HCT116 (cell line): Measurements from ENCODE around the gene BLOC1S3. TPM values are rescaled to one million over a fixed set of nuclear protein-coding genes. Genes with fewer than 3 reads are reported as not detected.

Experiments used
- ATAC-seq: fragments of 200-7000 bp; cut with Tn5 transposase; 2 replicates; pipeline ENCODE4 v1.9.1; 2020; ENCODE audit warnings: mild to moderate bottlenecking, moderate library complexity
- BruUV-seq: library from RNA; stranded (reverse); fragments of 400-500 nt; replicated peaks from 2 replicates; lab custom pipeline; 2021; lab: Mats Ljungman, UMichigan
- CTCF ChIA-PET: fragments of 300-600 bp; sonication (Branson Sonifier 250); formaldehyde crosslinking; loops from one replicate; lab custom pipeline; 2021; ENCODE audit warnings: antibody characterized with exemption; lab: Charles Lee
- POLR2A ChIA-PET: fragments of 300-600, 350-600 bp; sonication (Branson Sonifier 250); formaldehyde crosslinking; loops from one replicate; lab custom pipeline; 2021; ENCODE audit warnings: antibody characterized with exemption; lab: Charles Lee
- RAD21 ChIA-PET, 2 experiments: fragments of 300-600 bp; sonication (Branson Sonifier 250); formaldehyde crosslinking; loops; one replicate each; lab custom pipeline; 2023; ENCODE audit warnings: low total read pairs in 2 of 2; ENCODE audit not compliant: uncharacterized antibody in 2 of 2, unreplicated experiment in 2 of 2, low non-redundant PET in 1 of 2; lab: Charles Lee
- DNase-seq: peaks from one replicate; pipeline ENCODE4 v3.0.0-alpha.2; 2010; ENCODE audit warnings: low read depth, low spot score
- H2AFZ ChIP-seq: fragments of 200-600 bp; shearing (Covaris generic), sonication (generic); 2 replicates; pipeline ENCODE4 v1.6.1; 2017; ENCODE audit warnings: low read depth, mixed run types, mixed read lengths, antibody characterized with exemption, low read length; ENCODE audit not compliant: poor library complexity, severe bottlenecking
- H3K27ac ChIP-seq: 2 replicates; pipeline ENCODE4 v1.5.1; 2012; ENCODE audit warnings: low read depth, low read length
- H3K27me3 ChIP-seq: fragments of 200-600 bp; sonication (generic); 2 replicates; pipeline ENCODE4 v1.6.1; 2016; ENCODE audit warnings: mixed run types, low read length, mixed read lengths; ENCODE audit not compliant: insufficient read depth
- H3K36me3 ChIP-seq, 2 experiments: fragments of 200-500 bp in 1 of 2; fragments of 200-600 bp in 1 of 2; sonication (Bioruptor generic) in 1 of 2; sonication (generic) in 1 of 2; 2 replicates each; pipeline versions ENCODE4 v1.5.1 to v1.6.1; 2014 to 2016; ENCODE audit warnings: low read length in 2 of 2, inconsistent platforms in 1 of 2, mixed read lengths in 1 of 2, mixed run types in 1 of 2; ENCODE audit not compliant: insufficient read depth in 2 of 2, control insufficient read depth in 1 of 2
- H3K4me1 ChIP-seq, 2 experiments: fragments of 200-600 bp in 1 of 2; sonication (generic) in 1 of 2; 2 replicates each; pipeline versions ENCODE4 v1.5.1 to v1.6.1; 2012 to 2017; ENCODE audit warnings: low read length in 2 of 2, inconsistent platforms in 1 of 2, mild to moderate bottlenecking in 1 of 2, mixed read lengths in 1 of 2, mixed run types in 1 of 2, moderate library complexity in 1 of 2; ENCODE audit not compliant: insufficient read depth in 2 of 2, control insufficient read depth in 1 of 2
- H3K4me2 ChIP-seq: fragments of 200-600 bp; sonication (generic); 2 replicates; pipeline ENCODE4 v1.6.1; 2017; ENCODE audit warnings: mixed run types, low read length, mixed read lengths
- H3K4me3 ChIP-seq, 2 experiments: fragments of 200-600 bp in 1 of 2; sonication (generic) in 1 of 2; replicated peaks in 1 of 2; 2 replicates each; pipeline ENCODE4 v1.5.1; 2011 to 2016; ENCODE audit warnings: low read length in 2 of 2, control low read depth in 1 of 2, low read depth in 1 of 2, mild to moderate bottlenecking in 1 of 2, mixed read lengths in 1 of 2, mixed run types in 1 of 2
- H3K79me2 ChIP-seq: fragments of 200-600 bp; sonication (generic); 2 replicates; pipeline ENCODE4 v1.6.1; 2017; ENCODE audit warnings: mild to moderate bottlenecking, mixed run types, low read length, moderate library complexity, mixed read lengths; ENCODE audit not compliant: insufficient read depth
- H3K9ac ChIP-seq: fragments of 200-600 bp; sonication (generic); 2 replicates; pipeline ENCODE4 v1.6.1; 2016; ENCODE audit warnings: low read length, mixed read lengths
- H3K9me2 ChIP-seq: fragments of 200-600 bp; sonication (generic), shearing (Covaris generic); 2 replicates; pipeline ENCODE4 v1.6.1; 2017; ENCODE audit warnings: mixed run types, mild to moderate bottlenecking, moderate library complexity; ENCODE audit not compliant: insufficient read depth
- H3K9me3 ChIP-seq, 2 experiments: fragments of 200-500 bp in 1 of 2; fragments of 200-600 bp in 1 of 2; sonication (Bioruptor generic) in 1 of 2; sonication (generic) in 1 of 2; 2 replicates each; pipeline ENCODE4 v1.6.1; 2014 to 2017; ENCODE audit warnings: low read length in 2 of 2, mixed read lengths in 2 of 2, inconsistent platforms in 1 of 2, low read depth in 1 of 2, mild to moderate bottlenecking in 1 of 2, mixed run types in 1 of 2, moderate library complexity in 1 of 2; ENCODE audit not compliant: control insufficient read depth in 1 of 2, insufficient read depth in 1 of 2
- H4K20me1 ChIP-seq: fragments of 200-600 bp; sonication (generic), shearing (Covaris generic); 2 replicates; pipeline ENCODE4 v1.6.1; 2017; ENCODE audit warnings: mixed run types, mild to moderate bottlenecking, moderate library complexity; ENCODE audit not compliant: insufficient read depth
- CBX3 ChIP-seq: IDR thresholded peaks from 2 replicates; pipeline ENCODE4 v1.6.1; 2012; ENCODE audit warnings: low read depth
- CEBPB ChIP-seq: IDR thresholded peaks from 2 replicates; pipeline ENCODE4 v1.6.1; 2012; ENCODE audit warnings: low read depth
- EGR1 ChIP-seq: IDR thresholded peaks from 2 replicates; pipeline ENCODE4 v1.6.1; 2012; ENCODE audit warnings: low read depth
- ELF1 ChIP-seq: IDR thresholded peaks from 2 replicates; pipeline ENCODE4 v1.6.1; 2012; ENCODE audit warnings: low read depth, borderline replicate concordance
- EZH2 ChIP-seq: fragments of 200-600 bp; sonication (generic); IDR thresholded peaks from 2 replicates; pipeline ENCODE4 v1.6.1; 2017; ENCODE audit warnings: antibody characterized with exemption, mixed run types
- EZH2phosphoT487 ChIP-seq: fragments of 200-600 bp; IDR thresholded peaks from 2 replicates; pipeline ENCODE4 v1.6.1; 2018; ENCODE audit warnings: antibody characterized with exemption, borderline replicate concordance
- FOSL1 ChIP-seq: IDR thresholded peaks from 2 replicates; pipeline ENCODE4 v1.6.1; 2012; ENCODE audit warnings: low read depth
- POLR2A ChIP-seq: IDR thresholded peaks from 2 replicates; pipeline ENCODE4 v1.7.0; 2011; ENCODE audit warnings: borderline replicate concordance; ENCODE audit not compliant: insufficient read depth, insufficient read length; ENCODE audit errors: extremely low read depth
- RAD21 ChIP-seq: IDR thresholded peaks from 2 replicates; pipeline ENCODE4 v1.6.1; 2012; ENCODE audit warnings: low read depth, mild to moderate bottlenecking
- SIN3A ChIP-seq: IDR thresholded peaks from 2 replicates; pipeline ENCODE4 v1.6.1; 2012; ENCODE audit warnings: low read depth
- SP1 ChIP-seq: IDR thresholded peaks from 2 replicates; pipeline ENCODE4 v1.6.1; 2012; ENCODE audit warnings: low read depth
- SRF ChIP-seq: IDR thresholded peaks from 2 replicates; pipeline ENCODE4 v1.6.1; 2012; ENCODE audit warnings: low read depth
- TCF7L2 ChIP-seq: IDR thresholded peaks from 2 replicates; pipeline ENCODE4 v1.7.0; 2011; ENCODE audit warnings: borderline replicate concordance, inconsistent platforms; ENCODE audit not compliant: insufficient read depth, insufficient read length; ENCODE audit errors: extremely low read depth
- ZFX ChIP-seq: fragments of 450-650 bp; IDR thresholded peaks from 2 replicates; pipeline ENCODE4 v1.6.1; 2017
- ZNF274 ChIP-seq: fragments of 200-500 bp; sonication (Bioruptor generic); IDR thresholded peaks from 2 replicates; pipeline ENCODE4 v1.6.1; 2014; ENCODE audit warnings: mild to moderate bottlenecking, low read depth, low read length, inconsistent platforms
- intact Hi-C: fragments of 100-400 bp; cut with micrococcal nuclease; formaldehyde crosslinking; loops from 2 replicates; pipeline ENCODE4 v1.10.0; 2022
- total RNA-seq: library from RNA; stranded (reverse); gene quantifications from one replicate; pipeline ENCODE4 v1.2.1, GENCODE V29; 2021; ENCODE audit not compliant: unreplicated experiment
- TF ChIP-seq, protein P1 (sequence below): IDR thresholded peaks from 2 replicates; pipeline ENCODE4 v1.6.1; 2012; ENCODE audit warnings: low read depth
- TF ChIP-seq, protein P2 (sequence below): IDR thresholded peaks from 2 replicates; pipeline ENCODE4 v1.6.1; 2012
- TF ChIP-seq, protein P3 (sequence below), 3 experiments: fragments of 200-600 bp in 1 of 3; sonication (generic) in 1 of 3; IDR thresholded peaks in 2 of 3; conservative IDR thresholded peaks in 1 of 3; 2 replicates each; pipeline ENCODE4 v1.5.1; 2012 to 2017; ENCODE audit warnings: low read depth in 2 of 3, low read length in 2 of 3, antibody characterized with exemption in 1 of 3, borderline replicate concordance in 1 of 3, control low read depth in 1 of 3, mild to moderate bottlenecking in 1 of 3, mixed read lengths in 1 of 3, mixed run types in 1 of 3, moderate library complexity in 1 of 3; ENCODE audit not compliant: insufficient read depth in 1 of 3
- TF ChIP-seq, protein P4 (sequence below): IDR thresholded peaks from 2 replicates; pipeline ENCODE4 v1.6.1; 2011; ENCODE audit warnings: mild to moderate bottlenecking, low read length, moderate library complexity; ENCODE audit not compliant: insufficient replicate concordance; ENCODE audit errors: extremely low read depth

Gene BLOC1S3
- total RNA-seq, 1 experiment from 2014 or later: 12.2 TPM

DNA sequence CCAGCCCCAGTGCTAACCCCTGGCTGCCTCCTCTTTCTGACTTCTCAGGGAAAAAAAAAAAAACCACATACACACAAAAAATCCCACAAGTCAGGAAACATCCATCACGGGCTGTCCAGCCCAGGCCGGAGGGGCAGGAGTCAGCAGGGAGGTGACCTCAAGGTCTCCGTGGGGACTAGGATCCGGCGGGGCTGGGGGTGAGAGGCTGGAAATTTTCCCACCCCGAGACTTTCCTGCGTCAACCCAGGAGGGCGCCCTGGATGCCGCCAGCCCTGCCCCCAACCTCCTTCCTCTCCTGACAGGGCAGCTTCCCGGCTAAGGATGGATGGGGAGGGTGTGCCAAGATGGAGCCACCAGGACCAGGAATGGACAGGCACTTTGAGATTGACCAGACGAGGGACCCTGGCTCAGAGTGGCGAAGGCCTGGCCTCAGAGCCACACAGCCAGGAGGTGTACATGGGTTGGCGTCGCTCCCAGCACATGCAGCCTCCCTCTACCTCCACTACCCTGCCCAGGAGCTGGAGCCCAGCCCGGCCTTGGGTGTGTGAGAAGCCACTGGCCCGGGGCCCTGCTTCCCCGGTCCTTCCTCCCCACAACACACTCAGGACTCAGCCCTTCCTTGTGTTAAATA lies 33.3 kb downstream of the BLOC1S3 start (continued):
- TF ChIP-seq POLR2A: no peak
- TF ChIP-seq TCF7L2: no peak
- TF ChIP-seq SP1: no peak
- TF ChIP-seq EGR1: no peak

- no peak overlapping the region; the same call in 1 of the 2 replicates for H3K27ac ChIP-seq
- H3K9me3 ChIP-seq: no peaks in the 10 kb centered on the region
- no peak overlapping the region for H3K4me2 ChIP-seq
- H3K4me1 ChIP-seq: no peaks in the 10 kb centered on the region
- H3K4me3 ChIP-seq: no peak overlapping the region
- intact Hi-C loops: no loop called here
- ChIA-PET CTCF (no interaction called here), POLR2A (no interaction called here), RAD21 (no interaction called here)
- H4K20me1 ChIP-seq: no peaks in the 10 kb centered on the region
- H3K9ac ChIP-seq: no peak overlapping the region
- no TSS peak for BruUV-seq
- no peaks in the 10 kb centered on the region for H3K27me3 ChIP-seq
- no peaks in the 10 kb centered on the region for H3K79me2 ChIP-seq
- no peaks in the 10 kb centered on the region for H3K9me2 ChIP-seq
- ATAC-seq (no peak), DNase-seq (no peak)
- no peak overlapping the region for H2AFZ ChIP-seq
- H3K36me3 ChIP-seq: no peaks in the 10 kb centered on the region
- TF ChIP-seq ELF1 (no peak), EZH2phosphoT487 (no peak), FOSL1 (no peak), POLR2A (no peak), SRF (no peak), CBX3 (no peak), RAD21 (no peak), ZFX (no peak), SIN3A (no peak), SP1 (no peak), CEBPB (no peak), EGR1 (no peak), EZH2 (no peak), ZNF274 (no peak)
- TF ChIP-seq, protein P1, sequence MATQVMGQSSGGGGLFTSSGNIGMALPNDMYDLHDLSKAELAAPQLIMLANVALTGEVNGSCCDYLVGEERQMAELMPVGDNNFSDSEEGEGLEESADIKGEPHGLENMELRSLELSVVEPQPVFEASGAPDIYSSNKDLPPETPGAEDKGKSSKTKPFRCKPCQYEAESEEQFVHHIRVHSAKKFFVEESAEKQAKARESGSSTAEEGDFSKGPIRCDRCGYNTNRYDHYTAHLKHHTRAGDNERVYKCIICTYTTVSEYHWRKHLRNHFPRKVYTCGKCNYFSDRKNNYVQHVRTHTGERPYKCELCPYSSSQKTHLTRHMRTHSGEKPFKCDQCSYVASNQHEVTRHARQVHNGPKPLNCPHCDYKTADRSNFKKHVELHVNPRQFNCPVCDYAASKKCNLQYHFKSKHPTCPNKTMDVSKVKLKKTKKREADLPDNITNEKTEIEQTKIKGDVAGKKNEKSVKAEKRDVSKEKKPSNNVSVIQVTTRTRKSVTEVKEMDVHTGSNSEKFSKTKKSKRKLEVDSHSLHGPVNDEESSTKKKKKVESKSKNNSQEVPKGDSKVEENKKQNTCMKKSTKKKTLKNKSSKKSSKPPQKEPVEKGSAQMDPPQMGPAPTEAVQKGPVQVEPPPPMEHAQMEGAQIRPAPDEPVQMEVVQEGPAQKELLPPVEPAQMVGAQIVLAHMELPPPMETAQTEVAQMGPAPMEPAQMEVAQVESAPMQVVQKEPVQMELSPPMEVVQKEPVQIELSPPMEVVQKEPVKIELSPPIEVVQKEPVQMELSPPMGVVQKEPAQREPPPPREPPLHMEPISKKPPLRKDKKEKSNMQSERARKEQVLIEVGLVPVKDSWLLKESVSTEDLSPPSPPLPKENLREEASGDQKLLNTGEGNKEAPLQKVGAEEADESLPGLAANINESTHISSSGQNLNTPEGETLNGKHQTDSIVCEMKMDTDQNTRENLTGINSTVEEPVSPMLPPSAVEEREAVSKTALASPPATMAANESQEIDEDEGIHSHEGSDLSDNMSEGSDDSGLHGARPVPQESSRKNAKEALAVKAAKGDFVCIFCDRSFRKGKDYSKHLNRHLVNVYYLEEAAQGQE: no peak
- TF ChIP-seq, protein P2, sequence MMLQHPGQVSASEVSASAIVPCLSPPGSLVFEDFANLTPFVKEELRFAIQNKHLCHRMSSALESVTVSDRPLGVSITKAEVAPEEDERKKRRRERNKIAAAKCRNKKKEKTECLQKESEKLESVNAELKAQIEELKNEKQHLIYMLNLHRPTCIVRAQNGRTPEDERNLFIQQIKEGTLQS: no peak
- TF ChIP-seq, protein P3, sequence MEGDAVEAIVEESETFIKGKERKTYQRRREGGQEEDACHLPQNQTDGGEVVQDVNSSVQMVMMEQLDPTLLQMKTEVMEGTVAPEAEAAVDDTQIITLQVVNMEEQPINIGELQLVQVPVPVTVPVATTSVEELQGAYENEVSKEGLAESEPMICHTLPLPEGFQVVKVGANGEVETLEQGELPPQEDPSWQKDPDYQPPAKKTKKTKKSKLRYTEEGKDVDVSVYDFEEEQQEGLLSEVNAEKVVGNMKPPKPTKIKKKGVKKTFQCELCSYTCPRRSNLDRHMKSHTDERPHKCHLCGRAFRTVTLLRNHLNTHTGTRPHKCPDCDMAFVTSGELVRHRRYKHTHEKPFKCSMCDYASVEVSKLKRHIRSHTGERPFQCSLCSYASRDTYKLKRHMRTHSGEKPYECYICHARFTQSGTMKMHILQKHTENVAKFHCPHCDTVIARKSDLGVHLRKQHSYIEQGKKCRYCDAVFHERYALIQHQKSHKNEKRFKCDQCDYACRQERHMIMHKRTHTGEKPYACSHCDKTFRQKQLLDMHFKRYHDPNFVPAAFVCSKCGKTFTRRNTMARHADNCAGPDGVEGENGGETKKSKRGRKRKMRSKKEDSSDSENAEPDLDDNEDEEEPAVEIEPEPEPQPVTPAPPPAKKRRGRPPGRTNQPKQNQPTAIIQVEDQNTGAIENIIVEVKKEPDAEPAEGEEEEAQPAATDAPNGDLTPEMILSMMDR (IDR thresholded peaks at IDR 0.05 in 2 of 3, conservative IDR thresholded peaks at IDR 0.05 in 1 of 3; ENCODE audit: borderline replicate concordance in 1 of 3, insufficient read depth in 1 of 3, low read depth in 2 of 3, low read length in 2 of 3): no peak
- TF ChIP-seq, protein P4, sequence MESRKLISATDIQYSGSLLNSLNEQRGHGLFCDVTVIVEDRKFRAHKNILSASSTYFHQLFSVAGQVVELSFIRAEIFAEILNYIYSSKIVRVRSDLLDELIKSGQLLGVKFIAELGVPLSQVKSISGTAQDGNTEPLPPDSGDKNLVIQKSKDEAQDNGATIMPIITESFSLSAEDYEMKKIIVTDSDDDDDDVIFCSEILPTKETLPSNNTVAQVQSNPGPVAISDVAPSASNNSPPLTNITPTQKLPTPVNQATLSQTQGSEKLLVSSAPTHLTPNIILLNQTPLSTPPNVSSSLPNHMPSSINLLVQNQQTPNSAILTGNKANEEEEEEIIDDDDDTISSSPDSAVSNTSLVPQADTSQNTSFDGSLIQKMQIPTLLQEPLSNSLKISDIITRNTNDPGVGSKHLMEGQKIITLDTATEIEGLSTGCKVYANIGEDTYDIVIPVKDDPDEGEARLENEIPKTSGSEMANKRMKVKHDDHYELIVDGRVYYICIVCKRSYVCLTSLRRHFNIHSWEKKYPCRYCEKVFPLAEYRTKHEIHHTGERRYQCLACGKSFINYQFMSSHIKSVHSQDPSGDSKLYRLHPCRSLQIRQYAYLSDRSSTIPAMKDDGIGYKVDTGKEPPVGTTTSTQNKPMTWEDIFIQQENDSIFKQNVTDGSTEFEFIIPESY: no peak
Measured at GRCh38 chr19:45213031-45213430, 34.4 kb downstream of the BLOC1S3 start.
